ENCODE results near the gene SUPT7L.
"Not testable (repeated sequence)": the region's sequence is repeated elsewhere in the genome, so short reads cannot be mapped to it uniquely, and the experiment has no call there.

SUPT7L gene

GRCh38 chr2:27634291-27634690, 29.1 kb downstream of the SUPT7L start:
- no peak for DNase-seq

DNA sequence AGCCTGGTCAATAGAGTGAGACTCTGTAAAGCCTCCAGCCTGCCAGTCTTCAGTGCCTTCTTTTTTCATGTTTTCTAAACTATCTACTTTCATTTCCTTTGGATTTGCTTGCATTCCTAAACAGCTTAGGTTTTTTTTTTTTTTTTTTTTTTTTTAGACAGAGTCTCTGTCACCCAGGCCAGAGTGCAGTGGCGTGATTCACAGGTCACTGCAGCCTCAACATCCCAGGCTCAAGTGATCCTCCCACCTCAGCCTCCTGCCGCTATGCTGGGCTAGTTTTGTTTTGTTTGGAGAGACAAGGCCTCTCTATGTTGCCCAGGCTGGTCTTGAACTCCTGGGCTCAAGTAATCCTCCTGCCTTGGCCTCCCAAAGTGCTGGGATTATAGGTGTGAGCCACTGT, 33.2 kb downstream of the SUPT7L start:
- DNase-seq: not testable (repeated sequence)

GRCh38 chr2:27628767-27629709, 34.4 kb downstream of the SUPT7L start, which contains the start of the genes CCDC121 and GPN1:
TSS of gene CCDC121 (minus strand) at chr2:27629012. CDS start at chr2:27627799, 1,213 bp downstream.
TSS of gene GPN1 (plus strand) at chr2:27629050. CDS start at chr2:27629059, 9 bp downstream.
- DNase-seq: peak; percentile 96

DNA sequence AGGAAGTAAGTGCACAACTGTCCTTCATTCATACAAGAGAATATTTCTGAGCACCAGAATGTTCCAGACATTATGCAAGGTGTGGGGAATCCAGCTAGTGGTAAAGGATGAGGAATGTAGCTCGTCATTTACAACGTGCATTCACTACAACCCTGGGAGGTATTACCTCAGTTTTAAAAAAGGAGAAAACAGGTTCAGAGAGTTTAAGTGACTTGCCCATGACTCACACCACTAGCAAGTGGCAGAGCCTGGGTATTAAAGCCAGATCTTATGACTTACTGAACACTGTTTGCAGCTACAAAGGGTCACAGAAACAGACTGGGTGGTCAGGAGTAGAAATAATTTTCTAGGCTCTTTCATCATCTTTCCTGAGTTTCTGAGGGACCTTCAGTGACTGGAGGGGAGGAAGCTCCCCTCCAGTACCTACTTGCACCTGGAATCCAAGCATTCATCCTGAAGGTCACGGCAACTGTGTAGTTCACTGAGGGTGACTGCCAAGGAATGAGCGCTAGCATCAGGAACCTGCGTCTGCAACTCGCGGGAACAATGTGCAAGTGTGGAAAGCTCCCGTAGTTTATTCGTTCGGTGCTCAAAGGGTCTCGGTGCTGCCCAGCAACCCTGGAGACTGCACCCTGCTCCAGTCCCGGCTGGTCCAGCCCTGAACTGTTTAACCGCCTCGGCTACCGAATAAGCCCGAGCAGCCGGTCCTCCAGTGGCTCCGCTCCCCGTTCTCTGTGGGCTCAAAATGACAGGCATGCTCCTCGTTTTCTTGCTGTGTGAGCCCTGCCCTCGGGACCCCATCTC, 35.2 kb downstream of the SUPT7L start:
- DNase-seq: peak; percentile 48 to 52

DNA sequence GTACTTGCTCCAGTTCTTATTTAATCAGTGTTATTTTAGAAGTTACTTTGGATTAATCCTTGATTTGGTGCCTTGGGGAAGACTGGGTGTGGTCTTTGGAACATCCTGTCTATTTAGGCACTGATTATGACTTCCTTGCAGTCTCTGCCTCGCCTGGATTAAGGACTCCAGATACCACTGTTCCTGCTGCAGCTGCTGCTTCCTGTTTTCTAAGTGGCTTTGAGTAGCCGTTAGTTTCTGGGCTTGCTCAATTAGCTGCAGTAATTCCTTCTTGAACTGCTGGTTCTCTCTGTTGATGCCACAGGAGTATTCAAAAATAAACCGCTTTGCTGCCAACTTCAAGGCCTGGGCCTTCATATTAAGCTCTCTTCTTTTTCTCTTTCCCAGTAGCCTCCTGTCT, 36.5 kb downstream of the SUPT7L start:
- DNase-seq: peak; percentile 44 to 53

DNA sequence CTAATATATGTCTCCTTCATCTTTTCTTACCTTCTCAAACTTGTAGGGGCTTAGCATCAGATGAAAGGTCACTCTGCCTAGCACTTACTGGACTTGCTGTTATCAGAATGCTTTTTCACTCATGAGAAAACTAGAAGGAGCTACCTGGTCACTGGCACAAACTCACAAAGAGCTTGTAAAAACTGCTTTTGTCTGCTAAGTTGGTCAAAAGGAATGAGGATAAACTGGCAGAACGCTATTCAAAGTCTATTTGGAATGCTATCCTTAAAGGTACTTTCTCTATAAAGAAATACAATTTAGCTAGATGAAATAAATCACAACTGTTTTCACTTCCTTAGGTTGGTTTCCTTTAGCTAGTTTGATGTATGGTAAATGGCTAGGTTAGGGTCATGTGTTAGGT, 37.1 kb downstream of the SUPT7L start:
- not testable (repeated sequence) for DNase-seq

GRCh38 chr2:27624943-27625342, 38.5 kb downstream of the SUPT7L start:
- DNase-seq: no peak

DNA sequence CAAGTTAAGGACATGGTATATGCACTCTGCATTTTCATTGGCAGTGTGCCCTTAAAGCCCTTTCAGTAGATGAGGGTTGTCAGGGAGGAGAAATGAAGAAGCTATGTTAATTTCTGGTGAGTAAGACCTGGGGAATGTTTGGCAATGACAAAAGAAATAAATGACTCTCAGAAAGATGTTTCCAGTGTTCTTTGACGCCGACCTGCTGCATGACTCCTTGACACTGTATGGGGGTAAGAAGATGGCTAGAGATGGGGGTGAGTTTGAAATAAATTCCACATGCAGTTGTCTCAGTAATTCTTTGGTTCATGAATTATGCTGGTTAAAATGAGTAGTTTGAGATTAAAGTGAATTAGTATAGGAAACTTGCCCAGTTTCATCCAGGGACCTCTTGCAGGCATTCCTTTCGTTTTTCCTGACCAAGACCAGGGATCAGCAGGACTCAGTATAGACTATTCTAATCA, 40.5 kb downstream of the SUPT7L start:
- DNase-seq: no peak

DNA sequence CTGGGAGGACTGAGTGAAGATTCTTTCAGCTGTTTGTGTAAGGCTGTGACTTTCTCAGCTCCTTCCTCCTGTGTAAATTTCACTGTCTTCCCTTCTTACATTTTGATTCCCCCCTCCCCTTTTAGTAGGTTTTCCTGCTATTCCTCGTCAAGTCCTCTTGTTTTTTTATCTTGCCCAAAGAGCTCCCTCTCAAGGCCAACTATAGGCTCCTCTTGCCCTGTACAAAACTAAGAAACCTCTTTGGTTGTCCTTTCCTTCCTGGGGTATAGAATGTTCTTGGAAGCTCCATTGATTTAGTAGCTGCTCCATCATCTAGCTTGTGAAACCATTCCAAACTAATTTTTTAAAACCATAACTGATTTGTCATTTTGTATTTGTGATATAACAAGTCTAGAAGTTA, 41.9 kb downstream of the SUPT7L start:
- no peak for DNase-seq

- DNase-seq: no peak
These were observed 48.1 kb downstream of the SUPT7L start for GRCh38 chr2:27615316-27615715.

GRCh38 chr2:27613985-27614384, 49.4 kb downstream of the SUPT7L start:
- DNase-seq: no peak

DNA sequence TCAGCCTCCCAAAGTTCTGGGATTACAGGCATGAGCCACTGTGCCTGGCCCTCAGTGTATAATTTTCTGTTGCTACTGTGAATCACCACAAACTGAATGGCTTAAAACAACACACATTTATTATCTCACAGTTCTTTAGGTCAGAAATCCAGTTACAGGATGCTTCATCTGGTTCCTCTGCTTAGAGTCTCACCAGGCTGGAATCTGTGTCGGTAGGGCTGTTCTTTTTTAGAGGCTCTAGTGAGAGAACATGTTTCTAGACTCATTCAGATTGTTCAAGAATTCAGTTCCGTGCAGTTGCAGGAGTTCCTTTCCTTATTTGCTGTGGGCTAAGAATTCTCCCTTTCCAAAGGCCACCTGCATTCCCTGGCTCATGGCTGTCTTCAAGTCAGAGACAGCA, 56.8 kb downstream of the SUPT7L start:
- no peak for DNase-seq

Data from inflammatory macrophage (primary cell).